WI38 (cell line): ENCODE measurements around the gene KRTAP10-12.

Experiments
- H3K4me3 ChIP-seq: 2 replicates; pipeline ENCODE4 v1.5.1; 2011; ENCODE audit warnings: low read depth, mild to moderate bottlenecking, control low read depth, low read length
- CTCF ChIP-seq: IDR thresholded peaks from 2 replicates; pipeline ENCODE4 v1.5.1; 2012; ENCODE audit warnings: low read depth, mild to moderate bottlenecking, control low read depth, low read length

Gene KRTAP10-12

GRCh38 chr21:44706706-44707581 is 10.0 kb downstream of the KRTAP10-12 start:
- TF ChIP-seq CTCF, result no peak
- H3K4me3 ChIP-seq, result no peak overlapping the region

DNA sequence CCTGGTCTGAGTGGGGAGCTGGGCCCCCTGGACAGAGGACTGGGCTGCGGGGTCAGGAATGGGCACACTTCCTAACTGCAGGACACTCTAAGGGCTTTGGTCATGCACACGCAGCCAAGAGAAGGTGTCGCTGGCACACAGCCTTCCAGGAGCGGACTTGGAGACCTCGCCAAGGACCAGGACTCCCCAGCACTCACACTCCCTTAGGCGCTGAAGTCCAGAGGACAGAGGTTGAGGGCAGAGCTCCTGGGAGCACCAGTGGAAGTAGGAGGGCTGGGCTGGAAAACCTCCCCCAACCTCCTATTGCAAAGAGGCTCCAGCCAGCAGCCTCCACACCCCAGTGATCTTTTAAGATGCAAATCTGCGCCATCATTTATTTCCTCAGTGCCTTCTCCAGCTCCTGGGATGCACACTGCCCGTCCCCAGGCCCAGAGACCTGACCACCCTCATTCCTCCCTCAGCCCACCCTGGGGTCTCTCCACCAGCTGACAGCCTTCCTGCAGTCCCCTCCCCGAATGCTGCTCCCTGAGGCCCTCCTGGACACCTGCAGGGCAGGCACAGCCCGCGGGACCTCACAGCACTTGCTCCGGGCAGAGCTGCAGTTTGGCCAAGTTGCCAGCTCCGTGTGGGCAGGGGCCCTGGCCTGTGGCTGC is 11.4 kb downstream of the KRTAP10-12 start:
- TF ChIP-seq CTCF, result no peak
- H3K4me3 ChIP-seq, result no peak overlapping the region

DNA sequence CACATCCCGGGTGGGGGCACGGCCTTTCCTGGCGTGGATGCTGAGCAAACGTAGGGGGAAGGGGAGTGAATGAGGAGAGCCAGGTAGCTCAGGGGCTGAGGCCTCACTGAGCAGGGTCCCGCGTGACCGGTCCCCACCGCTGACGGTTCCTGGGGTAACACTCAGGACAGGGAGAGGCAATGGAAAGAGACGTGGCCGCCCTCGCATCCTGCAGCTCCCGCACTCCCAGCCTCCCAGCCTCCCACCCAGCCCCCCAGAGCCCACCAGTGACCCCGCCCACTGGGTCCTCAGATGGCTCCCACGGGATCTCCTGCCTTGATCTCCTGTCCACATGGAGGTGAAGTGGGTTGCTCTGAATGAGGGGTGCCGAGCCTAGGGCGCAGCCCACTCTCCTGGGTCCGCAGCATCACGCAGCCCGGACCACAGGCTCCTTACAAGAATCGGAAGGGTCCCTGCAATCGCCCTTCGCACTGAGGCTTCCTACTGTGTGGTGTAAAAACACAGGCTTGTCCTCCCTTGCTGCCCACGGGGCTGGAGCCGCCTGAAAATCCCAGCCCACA is 12.0 kb downstream of the KRTAP10-12 start:
- no peak for TF ChIP-seq CTCF
- H3K4me3 ChIP-seq, result no peak overlapping the region

DNA sequence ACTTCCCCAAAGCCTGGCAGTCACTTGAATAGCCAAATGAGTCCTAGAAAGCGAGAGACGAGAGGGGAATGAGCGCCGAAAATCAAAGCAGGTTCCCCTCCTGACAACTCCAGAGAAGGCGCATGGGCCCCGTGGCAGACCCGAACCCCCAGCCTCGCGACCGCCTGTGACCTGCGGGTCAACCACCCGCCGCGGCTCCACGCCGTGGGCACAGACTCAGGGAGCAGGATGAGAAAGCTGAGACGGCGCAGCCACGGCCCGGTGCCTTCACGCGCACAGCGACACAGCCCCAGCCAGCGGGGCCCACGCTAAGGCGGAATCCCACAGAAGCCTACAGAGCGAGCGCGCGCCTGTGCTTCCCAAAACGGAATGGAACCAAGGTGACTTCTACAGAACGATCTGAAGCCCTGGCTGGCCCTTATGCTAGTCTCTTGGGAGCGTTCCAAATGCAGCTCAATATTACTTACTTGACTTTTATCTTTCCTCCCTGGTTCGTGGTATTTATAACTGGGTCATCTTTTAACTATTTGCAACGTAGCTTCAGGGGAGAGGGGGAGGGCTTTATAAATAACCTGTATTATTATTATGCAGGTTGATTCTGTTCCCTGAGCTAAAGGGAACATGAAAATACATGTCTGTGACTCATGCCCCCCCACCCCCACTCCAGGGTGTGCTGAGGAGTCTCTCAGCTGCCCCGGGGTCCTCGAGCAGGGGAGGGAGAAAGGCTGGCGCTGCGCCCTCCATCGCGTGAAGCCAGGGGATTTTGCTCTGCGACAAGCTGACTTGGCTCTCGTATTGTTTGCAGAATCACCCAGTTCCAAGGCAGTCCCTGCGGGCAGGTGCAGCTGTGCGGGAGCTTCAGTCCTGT is 12.7 kb downstream of the KRTAP10-12 start:
- no peak for TF ChIP-seq CTCF
- H3K4me3 ChIP-seq, result no peak overlapping the region

- TF ChIP-seq CTCF, result no peak
- no peak overlapping the region for H3K4me3 ChIP-seq
Observed at GRCh38 chr21:44710294-44710665, 13.3 kb downstream of the KRTAP10-12 start.

- H3K4me3 ChIP-seq, result no peak overlapping the region
- no peak for TF ChIP-seq CTCF
Observed at GRCh38 chr21:44710756-44711326, 13.9 kb downstream of the KRTAP10-12 start.
